Measurements from ENCODE around the gene TMEM236. TPM values are rescaled to one million over a fixed set of nuclear protein-coding genes. Genes with fewer than 3 reads are reported as not detected.

TMEM236 gene
- polyA plus RNA-seq, 1 donor = 34.3 TPM

GRCh38 chr10:17817790-17818189, 65.8 kb downstream of the TMEM236 start:
- H3K36me3 ChIP-seq (ENCODE audit: control insufficient read depth, insufficient read depth, low read length) = no peaks in the 10 kb centered on the region
- no peaks in the 10 kb centered on the region for H3K9me3 ChIP-seq (ENCODE audit: control insufficient read depth, low read depth, low read length)
- no peak overlapping the region for H3K27ac ChIP-seq (ENCODE audit: low read length)
- H3K4me3 ChIP-seq (ENCODE audit: low read length) = no peak overlapping the region
- no peak for DNase-seq
- 100% methylated on average over 2 of the region's 3 CpGs for WGBS (ENCODE audit: insufficient coverage, low lambda C conversion rate)
- H3K4me1 ChIP-seq (ENCODE audit: control insufficient read depth, insufficient read depth, low read length) = no peaks in the 10 kb centered on the region
- H3K27me3 ChIP-seq (ENCODE audit: control insufficient read depth, insufficient read depth, low read length) = no peaks in the 10 kb centered on the region

- Histone ChIP-seq H3K4me1 (ENCODE audit: control insufficient read depth, insufficient read depth, low read length) (no peaks in the 10 kb centered on the region), H3K9me3 (ENCODE audit: control insufficient read depth, low read depth, low read length) (no peaks in the 10 kb centered on the region), H3K36me3 (ENCODE audit: control insufficient read depth, insufficient read depth, low read length) (no peaks in the 10 kb centered on the region), H3K27me3 (ENCODE audit: control insufficient read depth, insufficient read depth, low read length) (no peaks in the 10 kb centered on the region), H3K4me3 (ENCODE audit: low read length) (no peak overlapping the region), H3K27ac (ENCODE audit: low read length) (no peak overlapping the region)
- DNase-seq = no peak
- no CpG with 5 or more reads among the region's 7 CpGs for WGBS (ENCODE audit: insufficient coverage, low lambda C conversion rate)
Observed at GRCh38 chr10:17819836-17820235, 67.8 kb downstream of the TMEM236 start.

DNA sequence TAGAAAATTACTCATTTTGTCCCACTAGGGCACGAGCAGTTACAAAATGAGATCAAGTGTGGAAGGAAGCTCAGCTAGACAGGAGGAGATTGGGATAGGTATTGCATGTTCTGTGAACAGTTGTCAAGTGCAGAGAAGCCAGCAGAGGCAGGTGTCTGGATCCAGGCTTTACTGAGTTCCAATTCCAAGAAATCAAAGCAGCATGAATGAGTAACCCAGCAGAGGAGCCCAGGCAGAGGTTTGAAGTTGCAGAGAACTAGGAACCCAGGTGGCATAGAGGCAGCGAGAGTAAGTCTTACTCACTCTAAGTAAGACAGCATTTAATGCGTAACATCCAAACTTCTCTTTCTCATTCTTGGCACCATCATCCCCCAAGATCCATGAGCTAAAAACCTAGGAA, 68.9 kb downstream of the TMEM236 start:
- no peak overlapping the region for H3K4me3 ChIP-seq (ENCODE audit: low read length)
- no peak for DNase-seq
- no peaks in the 10 kb centered on the region for H3K36me3 ChIP-seq (ENCODE audit: control insufficient read depth, insufficient read depth, low read length)
- no peak overlapping the region for H3K27ac ChIP-seq (ENCODE audit: low read length)
- H3K27me3 ChIP-seq (ENCODE audit: control insufficient read depth, insufficient read depth, low read length) = no peaks in the 10 kb centered on the region
- H3K4me1 ChIP-seq (ENCODE audit: control insufficient read depth, insufficient read depth, low read length) = no peaks in the 10 kb centered on the region
- WGBS (ENCODE audit: insufficient coverage, low lambda C conversion rate) = no CpG with 5 or more reads among the region's 3 CpGs
- no peaks in the 10 kb centered on the region for H3K9me3 ChIP-seq (ENCODE audit: control insufficient read depth, low read depth, low read length)

- H3K27ac ChIP-seq (ENCODE audit: low read length) = no peak overlapping the region
- no peak for DNase-seq
- H3K9me3 ChIP-seq (ENCODE audit: control insufficient read depth, low read depth, low read length) = no peaks in the 10 kb centered on the region
- H3K4me1 ChIP-seq (ENCODE audit: control insufficient read depth, insufficient read depth, low read length) = no peaks in the 10 kb centered on the region
- H3K4me3 ChIP-seq (ENCODE audit: low read length) = no peak overlapping the region
- no peaks in the 10 kb centered on the region for H3K27me3 ChIP-seq (ENCODE audit: control insufficient read depth, insufficient read depth, low read length)
- 71% methylated on average over 1 of the region's 1 CpG for WGBS (ENCODE audit: insufficient coverage, low lambda C conversion rate)
- no peaks in the 10 kb centered on the region for H3K36me3 ChIP-seq (ENCODE audit: control insufficient read depth, insufficient read depth, low read length)
Observed at GRCh38 chr10:17821893-17822292, 69.9 kb downstream of the TMEM236 start.

GRCh38 chr10:17831341-17831740, 79.3 kb downstream of the TMEM236 start:
- Histone ChIP-seq H3K27me3 (ENCODE audit: control insufficient read depth, insufficient read depth, low read length) (no peaks in the 10 kb centered on the region), H3K4me3 (ENCODE audit: low read length) (no peak overlapping the region), H3K9me3 (ENCODE audit: control insufficient read depth, low read depth, low read length) (no peaks in the 10 kb centered on the region), H3K36me3 (ENCODE audit: control insufficient read depth, insufficient read depth, low read length) (no peaks in the 10 kb centered on the region), H3K4me1 (ENCODE audit: control insufficient read depth, insufficient read depth, low read length) (no peaks in the 10 kb centered on the region), H3K27ac (ENCODE audit: low read length) (no peak overlapping the region)
- no peak for DNase-seq
- WGBS (ENCODE audit: insufficient coverage, low lambda C conversion rate) = no CpG with 5 or more reads among the region's 1 CpG

GRCh38 chr10:17831896-17832295, 79.9 kb downstream of the TMEM236 start:
- Histone ChIP-seq H3K4me3 (ENCODE audit: low read length) (no peak overlapping the region), H3K27me3 (ENCODE audit: control insufficient read depth, insufficient read depth, low read length) (no peaks in the 10 kb centered on the region), H3K9me3 (ENCODE audit: control insufficient read depth, low read depth, low read length) (no peaks in the 10 kb centered on the region), H3K4me1 (ENCODE audit: control insufficient read depth, insufficient read depth, low read length) (no peaks in the 10 kb centered on the region), H3K27ac (ENCODE audit: low read length) (no peak overlapping the region), H3K36me3 (ENCODE audit: control insufficient read depth, insufficient read depth, low read length) (no peaks in the 10 kb centered on the region)
- peak in 1 of 2 donors; percentile 40 for DNase-seq
- 27% methylated on average over 3 of the region's 6 CpGs for WGBS (ENCODE audit: insufficient coverage, low lambda C conversion rate)

DNA sequence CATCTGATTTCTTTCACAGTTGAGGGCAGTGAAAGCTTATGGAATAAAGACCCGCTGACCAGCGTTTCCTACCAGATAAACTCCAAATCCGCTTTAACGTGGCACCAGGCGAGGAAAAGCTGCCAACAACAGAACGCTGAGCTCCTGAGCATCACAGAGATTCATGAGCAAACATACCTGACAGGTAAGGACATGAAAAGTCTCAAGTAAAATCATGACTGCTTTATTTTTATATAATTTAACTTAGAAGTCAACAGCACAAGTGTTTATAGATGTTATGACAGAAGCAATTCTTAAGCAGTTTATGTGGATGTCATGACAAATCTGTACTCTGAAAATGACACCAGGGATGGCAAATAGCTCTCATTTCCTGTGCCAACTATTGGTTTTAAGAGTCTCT, 81.7 kb downstream of the TMEM236 start:
- no peaks in the 10 kb centered on the region for H3K9me3 ChIP-seq (ENCODE audit: control insufficient read depth, low read depth, low read length)
- H3K4me1 ChIP-seq (ENCODE audit: control insufficient read depth, insufficient read depth, low read length) = no peaks in the 10 kb centered on the region
- H3K27ac ChIP-seq (ENCODE audit: low read length) = no peak overlapping the region
- no peak overlapping the region for H3K4me3 ChIP-seq (ENCODE audit: low read length)
- no peaks in the 10 kb centered on the region for H3K36me3 ChIP-seq (ENCODE audit: control insufficient read depth, insufficient read depth, low read length)
- WGBS (ENCODE audit: insufficient coverage, low lambda C conversion rate) = no CpG with 5 or more reads among the region's 6 CpGs
- no peaks in the 10 kb centered on the region for H3K27me3 ChIP-seq (ENCODE audit: control insufficient read depth, insufficient read depth, low read length)
- DNase-seq = no peak

- Histone ChIP-seq H3K4me1 (ENCODE audit: control insufficient read depth, insufficient read depth, low read length) (no peaks in the 10 kb centered on the region), H3K9me3 (ENCODE audit: control insufficient read depth, low read depth, low read length) (no peaks in the 10 kb centered on the region), H3K27me3 (ENCODE audit: control insufficient read depth, insufficient read depth, low read length) (no peaks in the 10 kb centered on the region), H3K27ac (ENCODE audit: low read length) (no peak overlapping the region), H3K36me3 (ENCODE audit: control insufficient read depth, insufficient read depth, low read length) (no peaks in the 10 kb centered on the region), H3K4me3 (ENCODE audit: low read length) (no peak overlapping the region)
- DNase-seq = no peak
- no CpG with 5 or more reads among the region's 1 CpG for WGBS (ENCODE audit: insufficient coverage, low lambda C conversion rate)
Observed at GRCh38 chr10:17835688-17836087, 83.7 kb downstream of the TMEM236 start.

- no peaks in the 10 kb centered on the region for H3K27me3 ChIP-seq (ENCODE audit: control insufficient read depth, insufficient read depth, low read length)
Observed at GRCh38 chr10:17836942-17837341, 84.9 kb downstream of the TMEM236 start.

GRCh38 chr10:17838080-17838648, 86.2 kb downstream of the TMEM236 start:
- Histone ChIP-seq H3K27ac (ENCODE audit: low read length) (no peak overlapping the region), H3K9me3 (ENCODE audit: control insufficient read depth, low read depth, low read length) (no peaks in the 10 kb centered on the region), H3K4me3 (ENCODE audit: low read length) (no peak overlapping the region), H3K27me3 (ENCODE audit: control insufficient read depth, insufficient read depth, low read length) (no peaks in the 10 kb centered on the region), H3K36me3 (ENCODE audit: control insufficient read depth, insufficient read depth, low read length) (no peaks in the 10 kb centered on the region), H3K4me1 (ENCODE audit: control insufficient read depth, insufficient read depth, low read length) (no peaks in the 10 kb centered on the region)
- 93% methylated on average over 3 of the region's 9 CpGs for WGBS (ENCODE audit: insufficient coverage, low lambda C conversion rate)
- DNase-seq = no peak

More at GRCh38 chr10:17836942-17837341, 84.9 kb downstream of the TMEM236 start:
- peak; percentile 47 to 80 for DNase-seq
- Histone ChIP-seq H3K27ac (ENCODE audit: low read length) (peak overlapping the region; percentile 57), H3K9me3 (ENCODE audit: control insufficient read depth, low read depth, low read length) (no peaks in the 10 kb centered on the region), H3K36me3 (ENCODE audit: control insufficient read depth, insufficient read depth, low read length) (no peaks in the 10 kb centered on the region), H3K4me3 (ENCODE audit: low read length) (peak overlapping the region; percentile 25), H3K4me1 (ENCODE audit: control insufficient read depth, insufficient read depth, low read length) (no peaks in the 10 kb centered on the region)
- WGBS (ENCODE audit: insufficient coverage, low lambda C conversion rate) = 0% methylated on average over 1 of the region's 8 CpGs

DNA sequence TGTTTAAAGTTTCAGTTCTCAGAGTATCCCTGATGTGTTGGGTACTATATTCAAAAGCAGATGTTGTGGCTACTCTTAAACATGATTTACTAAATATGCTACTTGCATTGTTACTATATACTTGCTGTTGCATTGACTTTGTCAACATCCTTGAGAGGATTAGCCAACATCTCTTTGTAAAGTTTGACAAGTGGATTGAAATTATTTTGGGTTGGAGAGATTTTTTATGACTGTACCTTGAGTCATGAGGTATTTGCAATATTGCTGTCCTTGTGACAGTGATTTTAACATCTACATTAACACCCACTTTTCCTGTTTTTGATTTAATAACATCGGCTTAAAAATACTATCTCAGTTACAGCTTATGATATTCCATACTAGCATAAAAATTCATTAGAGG, 89.0 kb downstream of the TMEM236 start:
- H3K36me3 ChIP-seq (ENCODE audit: control insufficient read depth, insufficient read depth, low read length) = no peaks in the 10 kb centered on the region
- H3K4me3 ChIP-seq (ENCODE audit: low read length) = no peak overlapping the region
- H3K27me3 ChIP-seq (ENCODE audit: control insufficient read depth, insufficient read depth, low read length) = no peaks in the 10 kb centered on the region
- H3K27ac ChIP-seq (ENCODE audit: low read length) = no peak overlapping the region
- WGBS (ENCODE audit: insufficient coverage, low lambda C conversion rate) = no CpG with 5 or more reads among the region's 1 CpG
- no peaks in the 10 kb centered on the region for H3K4me1 ChIP-seq (ENCODE audit: control insufficient read depth, insufficient read depth, low read length)
- H3K9me3 ChIP-seq (ENCODE audit: control insufficient read depth, low read depth, low read length) = no peaks in the 10 kb centered on the region
- no peak for DNase-seq

Data from large intestine (tissue), 3 donors.